HL-60 (cell line): ENCODE data around the gene CCSER2.

Source experiments
- CTCF ChIP-seq: IDR thresholded peaks from one replicate; pipeline ENCODE4 v1.5.1; 2011; ENCODE audit warnings: low read length, control low read depth, inconsistent platforms; ENCODE audit not compliant: insufficient read depth
- POLR2AphosphoS5 ChIP-seq: IDR thresholded peaks from 2 replicates; pipeline ENCODE4 v1.6.1; 2012; ENCODE audit warnings: low read depth
- SPI1 ChIP-seq: IDR thresholded peaks from 2 replicates; pipeline ENCODE4 v1.6.1; 2012; ENCODE audit warnings: low read depth, mild to moderate bottlenecking, borderline replicate concordance

DNA sequence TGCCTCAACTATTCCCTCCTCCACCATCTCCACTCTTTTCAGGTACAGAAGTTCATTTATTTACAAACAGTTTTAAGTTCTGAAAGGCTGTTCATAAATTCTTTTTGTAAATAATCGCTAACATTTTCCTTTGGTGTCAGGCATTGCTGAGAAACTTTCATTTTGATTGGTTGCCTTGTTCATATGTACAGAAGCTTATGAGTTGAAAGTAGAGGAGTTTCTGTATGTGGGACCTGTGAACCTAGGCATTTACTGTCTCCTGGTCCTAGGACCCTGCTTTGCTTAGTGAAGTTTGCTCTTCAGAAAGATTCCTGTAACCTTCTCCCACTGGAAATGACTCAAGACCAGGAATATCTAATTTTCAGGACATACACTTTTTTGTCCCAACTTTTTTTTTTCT, 30.4 kb downstream of the CCSER2 start:
- TF ChIP-seq POLR2AphosphoS5 (no peak), CTCF (no peak), SPI1 (no peak)
